GM12878 (cell line): Measurements from ENCODE around the gene E2F2. TPM values are rescaled to one million over a fixed set of nuclear protein-coding genes. Genes with fewer than 3 reads are reported as not detected.

Experiments used
- polyA plus RNA-seq, 11 experiments: library from polyadenylated mRNA; depleted of rRNA in 4 of 11; unstranded in 6 of 11; stranded (reverse) in 5 of 11; fragments of >200 nt; fragmentation: Nextera tagmentation in 4 of 11; fragmentation: Illumina TruSeq in 1 of 11; extraction: Ambion mirVana in 4 of 11; extraction: Trizol in 1 of 11; gene quantifications; 1 replicate in 1 of 11; 2 replicates in 10 of 11; pipeline versions ENCODE4 v1.2.1 to v1.2.3, GENCODE V29; 2011 to 2016; ENCODE audit warnings: inconsistent platforms in 2 of 11, missing spikeins in 2 of 11, low read depth in 1 of 11
- total RNA-seq, 4 experiments: library from RNA; depleted of rRNA in 3 of 4; stranded (reverse); fragments of >200 nt in 3 of 4; fragmentation: Illumina TruSeq in 1 of 4; extraction: Trizol in 1 of 4; gene quantifications; 2 replicates each; pipeline versions ENCODE4 v1.2.1 to v1.2.3, GENCODE V29; 2013 to 2021

The E2F2 gene
- total and polyA plus RNA-seq, 10 of the 15 experiments (the other 5 are each of a cell fraction or from before 2014, with no cell fraction given) = 3.8 to 27.2 (median 14.6) TPM

Other genes starting within 250 kb of the E2F2 start
Only the 7 nearest of the 8 such genes appear.
- gene HNRNPR, start 186.9 kb downstream of the E2F2 start, total RNA-seq (2014; rRNA removed) = 107 and 127 TPM in 2 replicates
- 230 and 249 TPM in 2 replicates for gene HNRNPR, start 186.9 kb downstream of the E2F2 start, total RNA-seq (2014; rRNA removed; fragmentation: Illumina TruSeq; extraction: Trizol)
- 190 and 194 TPM in 2 replicates for gene HNRNPR, start 186.9 kb downstream of the E2F2 start, total RNA-seq (2021)
- gene HNRNPR, start 186.9 kb downstream of the E2F2 start, polyA plus RNA-seq (2011; rRNA removed) = 279 and 291 TPM in 2 replicates
- 280 and 322 TPM in 2 replicates for gene HNRNPR, start 186.9 kb downstream of the E2F2 start, polyA plus RNA-seq (2014; fragmentation: Illumina TruSeq; extraction: Trizol)
- gene HNRNPR, start 186.9 kb downstream of the E2F2 start, polyA plus RNA-seq (2014; fragmentation: Nextera tagmentation; extraction: Ambion mirVana) = 100 to 1,000 TPM in 1 of 2 experiments, 10 to 100 TPM in 1; 80.5 to 138 TPM
- gene HNRNPR, start 186.9 kb downstream of the E2F2 start, polyA plus RNA-seq (2014; rRNA removed) = 166 and 190 TPM in 2 replicates
- 100 to 1,000 TPM; 242 to 260 TPM for gene HNRNPR, start 186.9 kb downstream of the E2F2 start, polyA plus RNA-seq (2016; fragmentation: Nextera tagmentation; extraction: Ambion mirVana)
- 3.4 and 3.8 TPM in 2 replicates for gene ZNF436, start 161.4 kb downstream of the E2F2 start, total RNA-seq (2014; rRNA removed)
- gene ZNF436, start 161.4 kb downstream of the E2F2 start, total RNA-seq (2014; rRNA removed; fragmentation: Illumina TruSeq; extraction: Trizol) = 3.5 and 3.8 TPM in 2 replicates
- gene ZNF436, start 161.4 kb downstream of the E2F2 start, total RNA-seq (2021) = 3.1 and 3.2 TPM in 2 replicates
- gene ZNF436, start 161.4 kb downstream of the E2F2 start, polyA plus RNA-seq (2011; rRNA removed) = 4.7 and 6.3 TPM in 2 replicates
- 3.4 and 4.5 TPM in 2 replicates for gene ZNF436, start 161.4 kb downstream of the E2F2 start, polyA plus RNA-seq (2014; fragmentation: Illumina TruSeq; extraction: Trizol)
- gene ZNF436, start 161.4 kb downstream of the E2F2 start, polyA plus RNA-seq (2014; fragmentation: Nextera tagmentation; extraction: Ambion mirVana) = 1 to 10 TPM in 1 of 2 experiments, under 1 TPM in 1; 0.85 to 1.1 TPM
- gene ZNF436, start 161.4 kb downstream of the E2F2 start, polyA plus RNA-seq (2014; rRNA removed) = 1.8 and 1.9 TPM in 2 replicates
- gene ZNF436, start 161.4 kb downstream of the E2F2 start, polyA plus RNA-seq (2016; fragmentation: Nextera tagmentation; extraction: Ambion mirVana) = 1 to 10 TPM; 2.6 to 2.9 TPM
- gene TCEA3, start 106.5 kb downstream of the E2F2 start, total RNA-seq (2014; rRNA removed) = 0.23 TPM in 1 of 2 replicates, not detected in the other
- not detected in 2 replicates for gene TCEA3, start 106.5 kb downstream of the E2F2 start, total RNA-seq (2014; rRNA removed; fragmentation: Illumina TruSeq; extraction: Trizol)
- gene TCEA3, start 106.5 kb downstream of the E2F2 start, total RNA-seq (2021) = 0.37 TPM in 1 of 2 replicates, not detected in the other
- 0.08 TPM in 1 of 2 replicates, not detected in the other for gene TCEA3, start 106.5 kb downstream of the E2F2 start, polyA plus RNA-seq (2011; rRNA removed)
- 0.27 TPM in 1 of 2 replicates, not detected in the other for gene TCEA3, start 106.5 kb downstream of the E2F2 start, polyA plus RNA-seq (2014; fragmentation: Illumina TruSeq; extraction: Trizol)
- gene TCEA3, start 106.5 kb downstream of the E2F2 start, polyA plus RNA-seq (2014; fragmentation: Nextera tagmentation; extraction: Ambion mirVana) = not detected
- gene TCEA3, start 106.5 kb downstream of the E2F2 start, polyA plus RNA-seq (2014; rRNA removed) = 0.06 TPM in 1 of 2 replicates, not detected in the other
- not detected for gene TCEA3, start 106.5 kb downstream of the E2F2 start, polyA plus RNA-seq (2016; fragmentation: Nextera tagmentation; extraction: Ambion mirVana)
- gene ASAP3, start 47.1 kb downstream of the E2F2 start, total RNA-seq (2014; rRNA removed) = 0.44 and 0.56 TPM in 2 replicates
- gene ASAP3, start 47.1 kb downstream of the E2F2 start, total RNA-seq (2014; rRNA removed; fragmentation: Illumina TruSeq; extraction: Trizol) = 0.13 and 0.18 TPM in 2 replicates
- 0.66 and 0.92 TPM in 2 replicates for gene ASAP3, start 47.1 kb downstream of the E2F2 start, total RNA-seq (2021)
- gene ASAP3, start 47.1 kb downstream of the E2F2 start, polyA plus RNA-seq (2011; rRNA removed) = 0.04 TPM in 1 of 2 replicates, not detected in the other
- 0.34 and 0.76 TPM in 2 replicates for gene ASAP3, start 47.1 kb downstream of the E2F2 start, polyA plus RNA-seq (2014; fragmentation: Illumina TruSeq; extraction: Trizol)
- gene ASAP3, start 47.1 kb downstream of the E2F2 start, polyA plus RNA-seq (2014; fragmentation: Nextera tagmentation; extraction: Ambion mirVana) = under 1 TPM in 1 of 2 experiments, not detected in 1; 0.07 TPM
- 0.44 and 0.65 TPM in 2 replicates for gene ASAP3, start 47.1 kb downstream of the E2F2 start, polyA plus RNA-seq (2014; rRNA removed)
- gene ASAP3, start 47.1 kb downstream of the E2F2 start, polyA plus RNA-seq (2016; fragmentation: Nextera tagmentation; extraction: Ambion mirVana) = under 1 TPM; 0.33 to 0.34 TPM
- 403 and 449 TPM in 2 replicates for gene ID3, start 28.3 kb upstream of the E2F2 start, total RNA-seq (2014; rRNA removed)
- 129 and 136 TPM in 2 replicates for gene ID3, start 28.3 kb upstream of the E2F2 start, total RNA-seq (2014; rRNA removed; fragmentation: Illumina TruSeq; extraction: Trizol)
- 278 and 285 TPM in 2 replicates for gene ID3, start 28.3 kb upstream of the E2F2 start, total RNA-seq (2021)
- gene ID3, start 28.3 kb upstream of the E2F2 start, polyA plus RNA-seq (2011; rRNA removed) = 33.6 and 44.0 TPM in 2 replicates
- gene ID3, start 28.3 kb upstream of the E2F2 start, polyA plus RNA-seq (2014; fragmentation: Illumina TruSeq; extraction: Trizol) = 44.0 and 122 TPM in 2 replicates
- gene ID3, start 28.3 kb upstream of the E2F2 start, polyA plus RNA-seq (2014; fragmentation: Nextera tagmentation; extraction: Ambion mirVana) = 100 to 1,000 TPM in 1 of 2 experiments, 10 to 100 TPM in 1; 42.7 to 104 TPM
- 389 and 394 TPM in 2 replicates for gene ID3, start 28.3 kb upstream of the E2F2 start, polyA plus RNA-seq (2014; rRNA removed)
- 100 to 1,000 TPM; 459 to 475 TPM for gene ID3, start 28.3 kb upstream of the E2F2 start, polyA plus RNA-seq (2016; fragmentation: Nextera tagmentation; extraction: Ambion mirVana)
- gene RPL11, start 160.6 kb upstream of the E2F2 start, total RNA-seq (2014; rRNA removed) = 2,159 and 2,394 TPM in 2 replicates
- gene RPL11, start 160.6 kb upstream of the E2F2 start, total RNA-seq (2014; rRNA removed; fragmentation: Illumina TruSeq; extraction: Trizol) = 3,824 and 3,837 TPM in 2 replicates
- 1,753 and 1,779 TPM in 2 replicates for gene RPL11, start 160.6 kb upstream of the E2F2 start, total RNA-seq (2021)
- gene RPL11, start 160.6 kb upstream of the E2F2 start, polyA plus RNA-seq (2011; rRNA removed) = 2,789 and 3,603 TPM in 2 replicates
- 4,611 and 5,379 TPM in 2 replicates for gene RPL11, start 160.6 kb upstream of the E2F2 start, polyA plus RNA-seq (2014; fragmentation: Illumina TruSeq; extraction: Trizol)
- 1,000 to 10,000 TPM; 2,510 to 2,532 TPM for gene RPL11, start 160.6 kb upstream of the E2F2 start, polyA plus RNA-seq (2014; fragmentation: Nextera tagmentation; extraction: Ambion mirVana)
- 3,466 and 3,676 TPM in 2 replicates for gene RPL11, start 160.6 kb upstream of the E2F2 start, polyA plus RNA-seq (2014; rRNA removed)
- 1,000 to 10,000 TPM in 1 of 2 experiments, 100 to 1,000 TPM in 1; 968 to 1,082 TPM for gene RPL11, start 160.6 kb upstream of the E2F2 start, polyA plus RNA-seq (2016; fragmentation: Nextera tagmentation; extraction: Ambion mirVana)
- gene ELOA, start 212.2 kb upstream of the E2F2 start, total RNA-seq (2014; rRNA removed) = 31.3 and 31.8 TPM in 2 replicates
- gene ELOA, start 212.2 kb upstream of the E2F2 start, total RNA-seq (2014; rRNA removed; fragmentation: Illumina TruSeq; extraction: Trizol) = 44.2 and 47.9 TPM in 2 replicates
- gene ELOA, start 212.2 kb upstream of the E2F2 start, total RNA-seq (2021) = 46.2 and 46.6 TPM in 2 replicates
- 23.5 and 25.7 TPM in 2 replicates for gene ELOA, start 212.2 kb upstream of the E2F2 start, polyA plus RNA-seq (2011; rRNA removed)
- 56.4 and 63.3 TPM in 2 replicates for gene ELOA, start 212.2 kb upstream of the E2F2 start, polyA plus RNA-seq (2014; fragmentation: Illumina TruSeq; extraction: Trizol)
- 10 to 100 TPM; 20.1 to 24.8 TPM for gene ELOA, start 212.2 kb upstream of the E2F2 start, polyA plus RNA-seq (2014; fragmentation: Nextera tagmentation; extraction: Ambion mirVana)
- gene ELOA, start 212.2 kb upstream of the E2F2 start, polyA plus RNA-seq (2014; rRNA removed) = 30.8 and 33.4 TPM in 2 replicates
- 10 to 100 TPM; 57.7 to 63.6 TPM for gene ELOA, start 212.2 kb upstream of the E2F2 start, polyA plus RNA-seq (2016; fragmentation: Nextera tagmentation; extraction: Ambion mirVana)